Epithelial cell of esophagus (primary cell): ENCODE measurements around the gene CASP6.
A peak's percentile ranks its signal among the peaks of the same experiment; 100 is the strongest.

Experiments used
- DNase-seq: peaks from one replicate; pipeline ENCODE4 v3.0.0; 2010; ENCODE audit warnings: low read depth
- H3K4me3 ChIP-seq: 2 replicates; pipeline ENCODE4 v1.5.1; 2011; ENCODE audit warnings: mild to moderate bottlenecking, low read length, control low read depth
- TF ChIP-seq, protein P1 (sequence below): IDR thresholded peaks from 2 replicates; pipeline ENCODE4 v1.5.1; 2011; ENCODE audit warnings: low read depth, mild to moderate bottlenecking, low read length, control low read depth, inconsistent platforms; ENCODE audit not compliant: insufficient read depth; ENCODE audit errors: missing control alignments

Gene CASP6

DNA sequence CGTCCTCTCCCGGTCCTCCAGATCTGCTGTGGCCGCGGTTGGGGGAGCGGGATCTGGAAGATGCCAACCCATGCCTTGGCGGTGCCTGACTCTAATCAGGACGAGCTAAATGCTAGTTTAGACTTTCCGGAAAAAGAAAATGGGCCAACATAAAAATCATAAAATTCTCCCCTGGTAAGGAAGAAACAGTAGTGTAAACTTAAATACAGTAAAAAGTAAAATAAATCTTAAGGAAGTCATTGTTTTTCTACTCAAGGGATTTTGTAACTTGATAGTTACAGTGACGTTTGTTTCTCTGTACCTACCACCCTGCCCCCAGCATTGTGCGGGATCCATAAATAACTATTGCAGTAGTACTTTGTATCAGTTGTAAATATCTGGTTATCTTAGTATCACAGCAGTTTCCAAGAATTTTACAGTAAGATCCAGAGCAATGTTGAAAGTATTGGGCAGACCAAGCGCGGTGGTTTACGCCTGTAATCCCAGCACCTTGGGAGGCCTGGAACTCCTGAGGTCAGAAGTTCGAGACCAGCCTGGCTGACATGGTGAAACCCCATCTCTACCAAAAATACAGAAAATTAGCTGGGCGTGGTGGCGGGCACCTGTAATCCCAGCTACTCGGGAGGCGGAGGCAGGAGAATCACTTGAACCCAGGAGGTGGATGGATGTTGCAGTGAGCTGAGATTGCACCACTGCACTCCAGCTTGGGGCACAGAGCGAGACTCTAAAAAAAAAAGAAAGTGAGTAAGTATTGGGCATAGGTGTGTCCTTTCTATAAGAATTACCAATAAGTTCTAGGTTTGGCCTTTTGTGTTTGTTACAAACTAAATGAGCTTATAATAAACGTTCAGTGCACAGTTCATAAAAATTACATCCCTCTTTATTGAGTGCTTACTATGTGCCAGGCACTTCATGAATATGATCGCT is 27.6 kb upstream of the CASP6 start:
- peak overlapping the region; percentile 93 for H3K4me3 ChIP-seq
- no peak for DNase-seq
- TF ChIP-seq, protein P1, sequence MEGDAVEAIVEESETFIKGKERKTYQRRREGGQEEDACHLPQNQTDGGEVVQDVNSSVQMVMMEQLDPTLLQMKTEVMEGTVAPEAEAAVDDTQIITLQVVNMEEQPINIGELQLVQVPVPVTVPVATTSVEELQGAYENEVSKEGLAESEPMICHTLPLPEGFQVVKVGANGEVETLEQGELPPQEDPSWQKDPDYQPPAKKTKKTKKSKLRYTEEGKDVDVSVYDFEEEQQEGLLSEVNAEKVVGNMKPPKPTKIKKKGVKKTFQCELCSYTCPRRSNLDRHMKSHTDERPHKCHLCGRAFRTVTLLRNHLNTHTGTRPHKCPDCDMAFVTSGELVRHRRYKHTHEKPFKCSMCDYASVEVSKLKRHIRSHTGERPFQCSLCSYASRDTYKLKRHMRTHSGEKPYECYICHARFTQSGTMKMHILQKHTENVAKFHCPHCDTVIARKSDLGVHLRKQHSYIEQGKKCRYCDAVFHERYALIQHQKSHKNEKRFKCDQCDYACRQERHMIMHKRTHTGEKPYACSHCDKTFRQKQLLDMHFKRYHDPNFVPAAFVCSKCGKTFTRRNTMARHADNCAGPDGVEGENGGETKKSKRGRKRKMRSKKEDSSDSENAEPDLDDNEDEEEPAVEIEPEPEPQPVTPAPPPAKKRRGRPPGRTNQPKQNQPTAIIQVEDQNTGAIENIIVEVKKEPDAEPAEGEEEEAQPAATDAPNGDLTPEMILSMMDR = no peak

DNA sequence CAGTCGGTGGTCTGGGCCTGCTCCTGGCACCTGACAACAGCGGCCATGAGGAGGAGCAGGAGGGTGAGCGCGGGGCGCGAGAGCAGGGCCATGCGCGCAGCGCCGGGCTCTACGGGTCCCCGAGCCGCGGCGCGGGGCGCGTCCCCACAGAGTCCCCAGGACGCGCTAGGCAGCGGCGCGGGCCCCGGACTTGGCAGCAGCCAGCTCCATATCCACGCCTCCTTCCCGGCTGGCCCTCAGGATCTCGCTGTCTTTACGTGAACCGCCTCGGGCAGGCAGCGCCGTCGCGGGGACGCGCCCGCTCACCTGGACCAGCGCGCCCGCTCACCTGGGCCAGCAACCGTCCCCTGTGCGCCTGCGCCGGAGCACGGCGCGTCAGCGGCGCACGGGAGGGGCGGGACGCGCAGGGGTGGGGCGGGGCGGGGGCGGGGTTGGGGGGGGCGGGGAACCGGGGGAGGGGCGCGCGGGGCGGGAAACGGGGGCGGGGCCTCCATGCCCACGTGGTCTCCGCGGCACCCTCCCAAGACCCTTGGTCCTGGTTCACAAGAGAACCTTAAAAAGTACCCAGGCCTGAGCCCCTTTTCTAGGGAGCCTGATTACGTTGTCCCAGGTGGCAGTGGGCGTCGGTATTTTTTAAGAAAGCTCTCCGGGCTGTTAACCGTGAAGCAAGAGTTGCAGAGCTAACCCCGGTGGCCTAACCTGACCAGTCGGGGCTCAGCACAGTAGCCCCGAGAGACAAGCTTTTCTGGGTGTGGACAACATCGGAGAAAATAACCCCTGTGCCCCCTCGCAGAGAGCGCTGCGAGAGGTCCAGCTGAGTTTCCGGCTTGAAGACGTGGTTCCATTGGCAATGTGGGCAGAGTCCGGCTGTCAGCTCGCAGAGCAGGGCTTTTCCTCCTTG is 26.7 kb upstream of the CASP6 start, which contains the start of gene PLA2G12A:
Gene PLA2G12A (minus strand): TSS at position 353 of the 901 bp plus-strand sequence. CDS start 261 bp downstream, at position 92.
- H3K4me3 ChIP-seq = peak within 1 kb of the TSS; percentile 93
- peak; percentile 96 for DNase-seq
- TF ChIP-seq, protein P1 = no peak

DNA sequence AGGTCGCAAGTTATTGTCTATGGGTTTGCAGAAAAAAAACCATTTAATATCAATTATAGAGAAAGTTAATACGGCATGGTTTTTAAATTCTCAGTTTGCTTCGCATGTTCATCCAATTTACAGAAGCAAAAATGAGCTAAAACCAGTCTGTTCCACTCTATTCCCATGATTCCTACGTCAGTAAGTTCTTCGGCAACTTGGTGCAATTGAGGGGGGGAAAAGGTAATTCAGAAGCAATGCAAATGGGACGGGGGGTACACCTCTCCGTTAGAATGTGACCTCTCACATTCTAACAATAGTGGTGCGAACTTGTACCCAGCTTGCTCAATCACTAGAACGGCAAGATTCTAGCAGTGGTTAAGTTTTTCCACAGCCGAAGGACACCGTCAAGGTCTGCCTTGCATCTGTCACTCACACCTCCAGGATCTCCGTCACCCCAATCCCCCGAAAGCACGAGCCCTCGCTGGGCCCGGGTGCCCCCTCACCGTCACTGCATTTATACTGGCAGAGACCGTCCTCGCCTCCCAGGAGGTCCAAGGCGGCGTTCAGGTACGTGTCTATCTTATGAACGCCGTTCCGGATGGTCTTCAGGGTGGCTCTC is 26.0 kb upstream of the CASP6 start:
- peak overlapping the region; percentile 77 for H3K4me3 ChIP-seq
- DNase-seq = peak; percentile 33
- TF ChIP-seq, protein P1 = no peak

DNA sequence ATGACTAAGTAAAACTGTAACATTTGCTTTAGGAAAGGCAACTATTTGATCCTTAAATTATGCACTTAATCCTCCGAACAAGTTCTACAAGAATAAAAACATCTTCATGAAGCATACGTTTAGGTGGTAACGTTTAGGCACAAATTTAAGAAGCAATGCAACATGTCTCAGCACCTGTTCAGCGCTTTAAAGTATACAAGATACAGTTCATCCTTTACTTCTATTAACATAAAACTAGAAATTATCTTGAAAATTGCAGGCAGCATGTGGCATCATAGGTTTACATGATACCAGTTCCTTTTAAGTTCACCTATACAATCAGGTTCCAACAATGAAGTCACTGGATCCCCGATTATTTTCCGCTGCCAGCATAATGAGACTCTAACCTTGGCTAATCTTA is 25.1 kb upstream of the CASP6 start:
- peak; percentile 24 for DNase-seq
- H3K4me3 ChIP-seq = peak overlapping the region; percentile 77
- TF ChIP-seq, protein P1 = no peak

DNA sequence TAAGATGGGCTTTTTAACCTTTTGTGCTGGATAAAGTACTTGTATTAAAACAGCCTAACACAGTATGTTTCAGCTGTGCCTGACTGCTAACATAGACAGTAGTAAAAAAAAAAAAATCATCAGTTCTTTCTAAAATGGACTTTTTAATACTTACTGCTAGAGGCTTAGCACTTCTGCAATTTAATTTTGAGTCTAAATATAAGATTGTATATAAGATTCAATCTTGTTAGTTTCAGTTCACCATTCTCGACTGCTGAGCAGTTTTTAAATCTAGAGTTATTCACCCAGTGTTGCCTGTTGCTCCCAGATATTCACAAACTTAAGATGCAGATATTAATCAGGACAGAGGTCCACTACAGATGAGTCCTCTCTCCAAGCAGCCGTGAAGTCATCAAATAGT is 19.9 kb upstream of the CASP6 start:
- no peak for DNase-seq

DNA sequence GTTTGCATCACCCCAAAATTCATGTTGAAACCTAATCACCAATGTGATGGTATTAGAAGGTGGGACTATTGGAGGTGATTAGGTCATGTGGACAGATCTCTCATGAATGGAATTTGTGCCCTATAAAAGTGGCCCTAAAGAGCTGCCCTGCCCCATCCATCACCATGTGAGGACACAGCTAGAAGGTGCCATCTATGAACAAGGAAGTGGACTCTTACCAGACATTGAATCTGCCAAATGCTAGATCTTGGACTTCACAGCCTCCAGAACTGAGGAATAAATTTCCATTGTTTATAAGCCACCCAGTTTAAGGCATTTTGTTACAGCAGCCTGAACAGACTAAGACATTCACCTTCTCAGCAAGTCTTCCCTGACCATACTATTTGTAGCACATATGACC is 19.1 kb upstream of the CASP6 start:
- TF ChIP-seq, protein P1 = no peak
- no peak overlapping the region for H3K4me3 ChIP-seq
- no peak for DNase-seq

More for the DNA sequence above, 19.9 kb upstream of the CASP6 start:
- TF ChIP-seq, protein P1 = no peak
- H3K4me3 ChIP-seq = no peak overlapping the region
